ENCODE measurements around the gene MFAP3L.
"Not testable (repeated sequence)": the region's sequence is repeated elsewhere in the genome, so short reads cannot be mapped to it uniquely, and the experiment has no call there.

The MFAP3L gene

DNA sequence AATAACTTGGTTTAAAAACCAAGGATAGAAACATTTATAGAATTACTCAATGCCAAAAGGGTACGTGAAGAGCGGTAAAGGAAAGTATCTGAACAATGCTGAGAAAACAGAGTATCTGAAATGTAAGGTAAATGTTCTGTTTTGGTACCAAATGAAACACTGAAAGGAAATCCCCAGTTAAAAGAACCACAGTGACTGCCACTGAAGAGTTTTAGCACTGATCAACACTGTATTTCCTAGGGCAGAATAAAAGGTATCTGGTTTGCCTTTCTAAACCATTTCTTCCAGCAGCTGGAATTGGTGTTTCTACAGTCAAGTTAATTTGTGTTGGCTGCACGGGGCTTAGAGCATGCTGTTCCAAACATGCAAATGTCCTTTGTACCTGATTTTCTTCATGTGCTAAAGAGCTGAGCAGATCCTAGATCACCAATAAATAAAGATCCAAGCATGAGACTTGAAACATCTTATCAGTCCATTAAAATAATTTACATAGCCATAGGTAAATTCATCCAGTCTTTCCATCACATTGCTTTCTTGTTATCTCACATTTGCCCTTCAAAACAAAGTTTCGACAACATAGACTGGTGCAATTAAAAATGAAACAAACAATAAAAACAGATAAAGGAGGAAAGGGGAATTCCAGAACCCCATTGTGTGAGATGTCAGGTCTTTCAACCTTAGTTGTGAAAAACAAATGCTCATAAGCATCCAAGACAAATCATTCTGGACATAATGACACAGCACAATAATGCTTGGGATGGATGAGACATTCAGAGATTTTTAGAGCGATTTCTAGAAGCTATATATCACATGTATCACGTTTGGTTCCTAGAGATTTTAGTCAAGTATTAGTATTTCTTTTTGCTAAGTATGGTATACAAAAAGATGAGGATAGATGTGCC, 38.6 kb downstream of the MFAP3L start:
- DNase-seq (ENCODE audit: low read depth in 1 of 2, low spot score in 1 of 2): no peak

GRCh38 chr4:169986369-169986768, 39.8 kb downstream of the MFAP3L start:
- DNase-seq (ENCODE audit: low read depth in 1 of 2, low spot score in 1 of 2): no peak

- DNase-seq (ENCODE audit: low read depth in 1 of 2, low spot score in 1 of 2): no peak
These were observed 40.3 kb downstream of the MFAP3L start for GRCh38 chr4:169985881-169986280.

- no peak for DNase-seq (ENCODE audit: low read depth in 1 of 2, low spot score in 1 of 2)
These were observed 41.5 kb downstream of the MFAP3L start for GRCh38 chr4:169984745-169985144.

- DNase-seq (ENCODE audit: low read depth in 1 of 2, low spot score in 1 of 2): no peak
These were observed 42.0 kb downstream of the MFAP3L start for GRCh38 chr4:169984173-169984572.

DNA sequence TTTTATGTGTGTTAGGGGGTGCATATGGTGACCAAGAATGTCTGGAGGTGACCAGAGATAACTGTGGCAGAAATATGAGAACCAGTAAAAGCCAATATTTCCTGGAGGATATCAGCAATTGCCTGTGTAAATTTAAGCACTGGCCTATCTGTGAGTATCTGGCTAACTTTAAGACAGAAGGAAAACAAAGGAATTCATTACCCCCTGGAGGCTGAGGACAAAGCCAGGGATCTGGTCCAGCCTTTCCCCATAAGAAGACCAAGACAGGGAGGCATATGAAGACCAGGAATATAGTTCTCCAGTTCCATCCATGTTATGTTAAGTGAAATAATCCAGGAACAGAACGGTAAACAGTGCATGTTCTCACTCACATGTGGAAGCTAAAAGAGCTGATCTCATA, 49.2 kb downstream of the MFAP3L start:
- no peak for DNase-seq (ENCODE audit: low read depth in 1 of 2, low spot score in 1 of 2)

DNA sequence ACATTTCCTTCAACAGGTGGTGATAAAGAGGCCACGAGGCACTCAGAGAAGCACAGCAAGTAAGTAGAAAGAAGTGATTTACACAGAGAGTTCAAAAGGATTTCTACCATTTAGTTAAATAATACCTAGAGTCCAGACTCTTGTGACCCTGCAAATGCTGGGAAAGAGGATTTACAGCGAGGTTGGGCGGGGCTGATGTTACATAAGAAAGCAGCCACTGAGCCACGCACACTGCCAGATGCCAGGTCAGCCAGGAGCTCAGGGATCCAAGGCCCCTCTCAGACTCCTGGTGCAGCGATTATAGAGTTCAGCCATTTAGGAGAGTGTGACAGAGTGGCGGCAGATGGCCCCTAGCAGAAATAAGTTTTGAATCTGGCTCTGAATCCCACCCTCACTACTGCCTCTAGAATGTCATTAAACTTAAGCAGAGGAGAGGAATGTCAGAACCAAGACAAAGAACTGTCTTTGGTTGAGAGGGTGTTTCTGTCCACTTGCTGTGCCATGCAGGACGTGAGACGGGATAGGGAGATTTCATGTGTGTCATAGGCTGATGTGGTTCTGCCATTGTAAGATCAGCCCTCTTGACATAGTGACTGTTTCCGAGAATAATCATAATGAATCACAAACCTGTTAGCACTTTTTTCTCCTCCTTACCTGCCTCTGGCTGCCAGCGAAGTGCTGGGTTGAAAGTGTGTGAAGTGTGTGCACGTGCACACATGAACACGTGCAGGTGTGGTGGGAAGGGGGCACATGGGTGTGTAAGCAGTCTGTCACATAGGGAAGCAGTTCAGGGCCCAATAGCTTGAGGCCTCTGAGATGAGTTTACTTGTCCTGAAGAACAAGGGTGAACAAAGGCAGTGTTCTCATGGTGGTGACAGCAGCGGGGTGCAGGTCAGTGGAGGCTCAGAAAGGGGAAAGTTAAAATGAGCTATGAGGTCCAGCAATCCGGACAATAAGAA, 50.1 kb downstream of the MFAP3L start:
- no peak for DNase-seq (ENCODE audit: low read depth in 1 of 2, low spot score in 1 of 2)

DNA sequence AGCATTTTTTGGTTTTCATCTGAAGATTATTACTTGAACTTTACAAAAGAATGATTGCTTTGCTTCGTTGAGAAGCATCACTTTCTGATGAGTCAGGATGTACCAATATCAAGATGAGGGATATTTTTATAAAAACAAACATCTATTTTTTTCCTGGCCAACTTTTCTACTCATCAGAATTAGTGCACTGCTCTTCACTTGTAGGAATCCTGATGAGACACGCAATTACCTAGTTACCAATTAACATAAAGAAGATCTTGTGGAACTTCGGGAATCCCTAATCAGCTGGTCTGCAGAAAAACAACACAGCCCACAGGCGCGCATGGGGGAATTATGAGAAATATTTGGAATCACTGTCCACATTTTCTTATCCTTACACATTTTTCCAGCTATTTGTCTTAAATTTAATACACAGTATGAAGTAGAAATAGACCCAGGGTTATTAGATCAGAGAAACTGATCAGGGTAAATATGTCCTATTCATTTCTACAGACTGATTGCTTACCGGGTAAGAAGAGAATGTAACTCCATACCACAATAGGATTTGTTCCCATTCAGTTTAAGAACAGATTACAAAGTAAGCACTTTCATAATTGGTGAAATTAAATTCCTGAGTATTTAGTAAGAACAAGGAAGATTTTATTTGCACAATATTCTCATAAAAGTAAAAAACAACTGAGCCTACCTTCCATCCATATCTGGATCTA, 50.9 kb downstream of the MFAP3L start:
- DNase-seq (ENCODE audit: low read depth in 1 of 2, low spot score in 1 of 2): no peak

- no peak for DNase-seq (ENCODE audit: low read depth in 1 of 2, low spot score in 1 of 2)
These were observed 54.7 kb downstream of the MFAP3L start for GRCh38 chr4:169971456-169972015.

DNA sequence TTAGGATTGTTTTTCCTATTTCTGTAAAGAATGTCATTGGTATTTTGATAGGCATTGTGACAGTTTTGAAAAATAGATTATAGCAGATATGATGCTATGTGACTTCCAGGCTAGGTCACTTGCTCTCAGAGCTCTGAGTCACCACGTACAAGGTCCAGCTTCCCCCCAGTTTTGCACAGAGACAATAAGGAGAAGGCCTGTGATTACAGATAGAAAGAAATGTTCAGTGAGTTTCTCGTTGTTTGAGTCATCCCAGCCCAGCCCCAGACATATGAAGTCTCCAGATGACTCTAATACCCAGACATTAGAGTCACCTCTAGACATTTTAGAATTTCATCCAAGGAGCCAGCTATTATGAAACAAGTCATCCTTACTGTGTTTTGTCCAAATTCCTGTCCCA, 57.2 kb downstream of the MFAP3L start:
- DNase-seq (ENCODE audit: low read depth in 1 of 2, low spot score in 1 of 2): no peak

GRCh38 chr4:169963998-169964397, 62.2 kb downstream of the MFAP3L start:
- DNase-seq (ENCODE audit: low read depth in 1 of 2, low spot score in 1 of 2): no peak

- DNase-seq (ENCODE audit: low read depth in 1 of 2, low spot score in 1 of 2): no peak
These were observed 66.9 kb downstream of the MFAP3L start for GRCh38 chr4:169959254-169959653.

- DNase-seq (ENCODE audit: low read depth in 1 of 2, low spot score in 1 of 2): no peak
These were observed 67.6 kb downstream of the MFAP3L start for GRCh38 chr4:169958629-169959028.

DNA sequence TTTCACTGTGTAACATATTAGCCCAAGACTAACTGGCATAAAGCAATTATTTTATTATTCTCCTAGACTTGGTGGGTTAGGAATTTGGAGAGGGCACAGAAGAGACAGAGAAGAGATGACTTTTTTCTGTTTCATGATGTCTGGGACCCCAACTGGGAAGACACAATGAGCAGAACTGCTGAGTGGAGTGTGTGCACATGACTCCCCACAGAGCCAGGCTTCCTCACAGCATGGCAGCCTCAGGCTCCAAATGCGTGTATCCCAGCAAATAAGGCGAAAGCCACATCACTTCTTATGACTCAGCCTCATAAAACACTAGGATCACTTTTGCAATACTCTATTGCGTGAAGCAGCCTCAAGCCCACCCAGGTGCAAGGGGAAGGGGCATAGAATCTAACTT, 68.4 kb downstream of the MFAP3L start:
- DNase-seq (ENCODE audit: low read depth in 1 of 2, low spot score in 1 of 2): no peak

DNA sequence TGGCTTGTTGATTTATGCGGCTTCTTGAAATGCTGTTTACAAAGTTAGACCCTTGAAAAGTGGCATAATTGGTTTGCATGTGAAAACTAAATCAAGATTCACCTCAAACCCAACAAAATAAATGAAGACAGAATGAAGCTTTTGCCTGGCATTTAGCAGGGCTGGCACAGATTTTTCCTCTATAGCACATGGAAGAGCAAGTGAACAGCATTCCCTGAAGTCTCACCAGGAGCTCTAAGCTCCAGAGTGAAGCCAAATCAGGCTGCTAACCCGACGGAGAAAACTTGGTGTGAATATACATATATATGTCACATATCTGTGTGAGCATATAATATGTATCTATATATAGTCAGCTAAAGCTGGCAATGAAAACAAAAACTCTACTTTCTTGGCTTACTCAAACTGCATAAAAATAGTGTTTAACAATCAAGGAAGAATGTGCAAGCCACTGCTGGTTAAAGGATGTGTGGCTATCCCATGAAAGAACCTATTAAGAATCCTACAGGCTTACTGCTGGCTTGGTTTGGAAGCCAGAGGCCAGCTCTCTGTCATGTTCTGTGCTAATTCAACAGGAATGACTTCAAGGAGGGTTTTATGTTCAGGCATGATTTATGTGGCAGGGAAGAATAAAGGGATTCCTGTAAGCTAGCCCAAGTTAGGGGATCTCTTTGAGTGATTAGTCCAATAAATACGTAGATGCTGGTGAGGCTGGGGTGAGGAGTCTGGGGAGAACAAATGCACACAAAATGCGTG, 69.9 kb downstream of the MFAP3L start:
- DNase-seq (ENCODE audit: low read depth in 1 of 2, low spot score in 1 of 2): no peak

DNA sequence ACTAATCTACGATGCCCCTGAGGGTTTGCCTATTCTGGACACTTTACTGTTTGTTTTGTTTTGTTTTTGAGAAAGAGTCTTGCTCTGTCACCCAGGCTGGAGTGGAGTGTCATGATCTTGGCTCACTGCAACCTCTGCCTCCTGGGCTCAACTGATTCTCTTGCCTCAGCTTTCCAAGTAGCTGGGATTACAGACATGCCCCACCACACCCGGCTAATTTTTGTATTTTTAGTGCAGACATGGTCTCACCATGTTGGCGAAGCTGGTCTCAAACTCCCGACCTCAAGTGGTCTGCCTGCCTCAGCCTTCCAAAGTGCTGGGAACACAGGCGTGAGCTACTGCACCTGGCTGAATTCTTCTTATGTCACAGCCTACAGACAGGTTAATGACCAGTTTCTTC, 70.7 kb downstream of the MFAP3L start:
- no peak for DNase-seq (ENCODE audit: low read depth in 1 of 2, low spot score in 1 of 2)

DNA sequence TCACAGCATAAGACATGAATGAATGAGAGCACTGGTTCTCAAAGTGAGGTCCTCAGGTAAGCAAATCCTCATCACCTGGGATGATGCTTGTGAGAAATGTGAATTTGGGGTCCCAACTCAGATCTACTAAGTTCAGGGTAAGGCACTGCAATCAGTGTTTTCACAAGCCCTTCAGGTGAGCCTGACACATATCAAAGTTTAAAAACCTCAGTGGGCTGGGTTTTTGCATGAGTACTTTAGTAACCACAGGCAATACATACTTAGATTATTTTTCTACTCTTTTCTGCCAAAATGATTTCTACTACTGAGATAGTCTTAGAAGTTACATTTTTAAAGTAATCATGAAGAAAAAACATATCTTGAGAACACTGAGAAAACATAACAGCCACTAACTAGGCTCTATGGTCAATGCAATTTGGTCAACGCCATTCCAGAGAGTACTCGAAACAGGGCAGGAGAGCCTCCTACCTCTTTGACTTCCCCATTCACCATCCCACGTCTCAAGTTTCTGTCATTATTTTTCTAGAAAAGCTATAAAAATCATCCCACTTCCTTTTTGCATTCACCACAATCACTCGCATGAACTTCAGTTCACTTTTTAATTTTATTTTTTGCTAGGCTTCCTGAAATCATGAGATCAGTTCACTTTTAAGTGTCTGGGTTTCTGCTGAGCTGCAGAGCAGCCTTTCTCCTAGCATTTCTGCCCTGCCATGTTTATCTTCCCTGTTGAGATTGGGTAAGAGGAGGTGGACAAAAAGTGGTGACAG, 73.8 kb downstream of the MFAP3L start:
- no peak for DNase-seq (ENCODE audit: low read depth in 1 of 2, low spot score in 1 of 2)

GRCh38 chr4:169948271-169948670, 77.9 kb downstream of the MFAP3L start:
- no peak for DNase-seq (ENCODE audit: low read depth in 1 of 2, low spot score in 1 of 2)

DNA sequence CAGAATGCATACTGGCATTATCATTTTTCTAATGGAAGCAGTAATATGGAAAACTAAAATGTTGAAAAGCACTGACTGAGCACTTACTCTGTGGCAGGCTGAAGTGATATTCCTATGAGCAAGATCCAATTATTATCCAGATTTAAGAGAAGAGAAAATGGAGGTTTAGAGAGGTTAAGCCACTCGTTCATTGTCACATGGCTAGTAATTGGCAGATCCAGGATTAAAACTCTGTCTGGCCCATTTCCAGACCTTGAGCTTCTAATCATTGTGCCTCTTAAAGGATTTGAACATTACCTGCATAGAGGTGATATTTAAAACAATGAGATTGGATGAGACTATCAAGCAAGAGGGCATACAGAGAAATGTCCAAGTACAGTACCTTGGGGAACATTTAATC, 80.6 kb downstream of the MFAP3L start:
- DNase-seq (ENCODE audit: low read depth in 1 of 2, low spot score in 1 of 2): no peak

GRCh38 chr4:169943601-169944000, 82.6 kb downstream of the MFAP3L start:
- DNase-seq (ENCODE audit: low read depth in 1 of 2, low spot score in 1 of 2): not testable (repeated sequence)
